Large intestine (tissue), 3 donors: ENCODE measurements around the gene SORCS2. TPM values are rescaled to one million over a fixed set of nuclear protein-coding genes. Genes with fewer than 3 reads are reported as not detected.
"Not testable (repeated sequence)": the region's sequence is repeated elsewhere in the genome, so short reads cannot be mapped to it uniquely, and the experiment has no call there.

ENCODE experiments used
- DNase-seq, 2 donors: peaks; one replicate each; pipeline versions ENCODE4 v3.0.0 to v3.0.0-alpha.2; 2013
- H3K27ac ChIP-seq: one replicate; pipeline ENCODE4 v1.5.1; 2013; ENCODE audit warnings: low read length
- H3K27me3 ChIP-seq: 2 replicates; pipeline ENCODE4 v1.6.1; 2013; ENCODE audit warnings: low read length; ENCODE audit not compliant: control insufficient read depth, insufficient read depth
- H3K36me3 ChIP-seq: 2 replicates; pipeline ENCODE4 v1.6.1; 2013; ENCODE audit warnings: low read length; ENCODE audit not compliant: control insufficient read depth, insufficient read depth
- H3K4me1 ChIP-seq: one replicate; pipeline ENCODE4 v1.6.1; 2013; ENCODE audit warnings: low read length; ENCODE audit not compliant: control insufficient read depth, insufficient read depth
- H3K4me3 ChIP-seq: one replicate; pipeline ENCODE4 v1.5.1; 2013; ENCODE audit warnings: low read length
- H3K9me3 ChIP-seq: one replicate; pipeline ENCODE4 v1.6.1; 2013; ENCODE audit warnings: mild to moderate bottlenecking, low read depth, low read length, moderate library complexity; ENCODE audit not compliant: control insufficient read depth
- WGBS: methylation state at CpG from one replicate; pipeline ENCODE4 v1.1.5; 2013; ENCODE audit warnings: low lambda C conversion rate; ENCODE audit not compliant: insufficient coverage; 5-methylcytosine and 5-hydroxymethylcytosine counted together
- polyA plus RNA-seq: library from polyadenylated mRNA; unstranded; fragments of 120-200 nt; gene quantifications from one replicate; pipeline ENCODE4 v1.2.1, GENCODE V29; 2013

SORCS2 gene
- polyA plus RNA-seq, 1 donor: 3.6 TPM

DNA sequence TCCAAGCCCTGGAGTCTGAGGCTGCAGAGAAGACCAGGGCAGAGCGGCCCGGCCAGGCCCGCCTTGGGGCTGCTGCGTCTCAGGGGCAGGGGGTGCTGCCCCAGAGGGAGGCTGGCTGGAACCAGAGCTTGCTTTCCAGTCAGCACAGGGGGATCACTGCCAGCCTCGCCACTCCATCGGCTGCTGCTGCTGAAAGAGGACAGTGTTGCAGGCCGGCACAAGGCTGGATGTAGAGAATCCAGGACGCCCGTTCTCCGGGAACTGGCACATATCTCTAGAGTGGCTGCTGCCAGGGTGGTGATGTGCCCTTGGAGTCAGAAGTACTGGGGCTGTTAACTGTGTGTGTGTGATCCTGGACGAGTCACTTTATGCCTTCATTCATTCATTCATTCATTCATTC, 31.9 kb upstream of the SORCS2 start:
- H3K27ac ChIP-seq: peak overlapping the region; percentile 84
- H3K27me3 ChIP-seq: no peaks in the 10 kb centered on the region
- H3K4me1 ChIP-seq: peaks cover 26% of the 10 kb centered on the region
- H3K4me3 ChIP-seq: no peak overlapping the region
- WGBS: no CpG with 5 or more reads among the region's 11 CpGs
- H3K9me3 ChIP-seq: no peaks in the 10 kb centered on the region
- no peak for DNase-seq
- H3K36me3 ChIP-seq: no peaks in the 10 kb centered on the region

DNA sequence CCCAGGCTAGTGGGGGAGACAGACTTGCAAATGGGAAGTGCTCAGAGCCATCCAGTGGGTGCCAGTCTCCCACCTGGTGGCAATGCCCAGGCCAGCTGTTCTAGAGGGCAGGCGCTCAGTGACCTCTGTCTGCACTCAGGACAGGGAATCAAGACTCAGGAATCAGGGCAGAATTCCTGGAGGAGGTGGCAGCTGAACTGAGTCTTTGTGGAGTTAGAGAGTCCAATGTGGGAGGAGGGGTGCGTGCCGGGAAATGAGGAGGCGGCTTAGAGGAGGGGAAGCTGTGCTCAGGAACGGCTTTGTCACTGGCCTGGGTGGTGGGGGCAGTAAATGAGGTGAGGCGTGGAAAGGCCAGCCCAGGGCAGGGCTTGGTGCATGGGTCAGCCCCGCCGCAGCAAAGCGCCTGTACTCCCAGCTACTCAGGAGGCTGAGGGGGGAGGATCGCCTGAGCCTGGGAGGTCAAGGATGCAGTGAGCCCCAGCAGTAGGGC, 31.3 kb upstream of the SORCS2 start:
- Histone ChIP-seq H3K27me3 (no peaks in the 10 kb centered on the region), H3K4me3 (no peak overlapping the region), H3K4me1 (peaks cover 25% of the 10 kb centered on the region), H3K27ac (no peak overlapping the region), H3K9me3 (no peaks in the 10 kb centered on the region), H3K36me3 (no peaks in the 10 kb centered on the region)
- WGBS: no CpG with 5 or more reads among the region's 10 CpGs
- no peak for DNase-seq

DNA sequence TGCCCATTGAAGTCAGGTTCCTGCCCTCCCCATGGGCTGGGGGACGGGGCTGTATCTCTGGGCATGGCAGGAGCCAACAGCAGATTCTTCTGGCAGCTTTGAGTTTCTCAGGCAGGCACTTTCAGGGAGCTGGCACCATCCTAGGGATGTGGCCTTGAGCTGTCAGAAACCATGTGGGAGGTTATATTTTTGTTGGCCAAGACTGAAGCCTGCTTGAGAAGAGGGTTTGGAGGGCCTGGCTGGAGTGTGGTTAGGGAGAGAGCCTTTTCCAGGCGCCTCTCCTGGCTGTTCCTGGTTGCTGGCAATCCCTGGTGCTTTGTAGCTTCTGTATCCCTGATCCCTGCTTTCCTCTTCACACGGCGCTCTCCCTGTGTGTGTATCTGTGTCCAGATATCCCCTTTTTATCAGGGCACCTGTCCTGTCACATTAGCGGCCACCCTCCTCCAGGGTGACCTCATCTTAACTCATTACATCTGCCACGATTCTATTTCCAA, 30.6 kb upstream of the SORCS2 start:
- Histone ChIP-seq H3K36me3 (no peaks in the 10 kb centered on the region), H3K27me3 (no peaks in the 10 kb centered on the region), H3K27ac (no peak overlapping the region), H3K4me1 (peaks cover 30% of the 10 kb centered on the region), H3K4me3 (no peak overlapping the region), H3K9me3 (no peaks in the 10 kb centered on the region)
- no CpG with 5 or more reads among the region's 6 CpGs for WGBS
- no peak for DNase-seq

DNA sequence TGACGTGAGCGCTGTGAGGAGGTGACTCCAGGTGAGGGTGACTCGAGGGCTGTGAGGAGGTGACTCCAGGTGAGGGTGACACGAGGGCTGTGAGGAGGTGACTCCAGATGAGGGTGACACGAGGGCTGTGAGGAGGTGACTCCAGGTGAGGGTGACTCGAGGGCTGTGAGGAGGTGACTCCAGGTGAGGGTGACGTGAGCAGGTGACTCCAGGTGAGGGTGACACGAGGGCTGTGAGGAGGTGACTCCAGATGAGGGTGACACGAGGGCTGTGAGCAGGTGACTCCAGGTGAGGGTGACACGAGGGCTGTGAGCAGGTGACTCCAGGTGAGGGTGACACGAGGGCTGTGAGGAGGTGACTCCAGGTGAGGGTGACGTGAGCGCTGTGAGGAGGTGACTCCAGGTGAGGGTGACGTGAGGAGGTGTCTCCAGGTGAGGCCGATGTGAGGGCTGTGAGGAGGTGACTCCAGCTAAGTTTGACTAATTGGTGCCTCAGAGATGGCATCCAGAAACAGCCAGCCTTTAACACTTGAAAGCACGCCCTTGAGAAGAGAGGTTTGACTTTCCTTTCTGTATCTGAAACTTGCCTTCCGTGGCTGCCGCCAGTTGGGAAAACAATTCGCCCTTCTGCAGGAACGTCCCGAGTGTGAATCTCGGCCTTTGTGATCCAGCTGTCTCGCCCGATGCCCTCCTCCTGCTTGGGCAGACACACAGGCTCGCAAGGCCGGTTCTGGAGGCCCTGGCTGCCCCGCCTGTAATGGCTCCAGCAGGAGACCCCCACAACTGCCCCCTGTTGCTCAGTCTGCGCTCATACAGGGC, 27.1 kb upstream of the SORCS2 start:
- not testable (repeated sequence) for H3K9me3 ChIP-seq, H3K4me3 ChIP-seq, H3K27ac ChIP-seq, H3K36me3 ChIP-seq, H3K27me3 ChIP-seq
- peaks cover 41% of the 10 kb centered on the region for H3K4me1 ChIP-seq
- WGBS: no CpG with 5 or more reads among the region's 28 CpGs
- peak in 1 of 2 donors; percentile 49 for DNase-seq

DNA sequence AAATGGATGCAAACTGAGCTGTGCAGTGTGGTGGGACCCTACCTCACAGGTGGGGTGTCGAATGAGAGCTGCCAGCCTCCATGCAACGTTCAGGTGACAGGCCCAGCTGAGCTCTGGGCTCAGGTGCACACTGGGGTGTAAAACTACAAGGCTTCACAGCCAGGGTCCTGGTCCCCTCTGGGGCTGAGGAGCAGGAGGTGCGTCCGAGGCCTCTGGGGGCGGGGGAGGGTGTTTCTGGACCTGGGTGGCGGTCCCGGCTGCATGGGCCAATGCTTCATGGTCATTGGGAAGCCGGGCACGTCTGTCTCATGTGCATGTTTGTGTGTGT, 26.5 kb upstream of the SORCS2 start:
- no CpG with 5 or more reads among the region's 9 CpGs for WGBS
- Histone ChIP-seq H3K27ac (peak overlapping the region; percentile 87), H3K4me1 (peaks cover 35% of the 10 kb centered on the region), H3K4me3 (no peak overlapping the region), H3K27me3 (no peaks in the 10 kb centered on the region), H3K36me3 (no peaks in the 10 kb centered on the region), H3K9me3 (no peaks in the 10 kb centered on the region)
- no peak for DNase-seq

DNA sequence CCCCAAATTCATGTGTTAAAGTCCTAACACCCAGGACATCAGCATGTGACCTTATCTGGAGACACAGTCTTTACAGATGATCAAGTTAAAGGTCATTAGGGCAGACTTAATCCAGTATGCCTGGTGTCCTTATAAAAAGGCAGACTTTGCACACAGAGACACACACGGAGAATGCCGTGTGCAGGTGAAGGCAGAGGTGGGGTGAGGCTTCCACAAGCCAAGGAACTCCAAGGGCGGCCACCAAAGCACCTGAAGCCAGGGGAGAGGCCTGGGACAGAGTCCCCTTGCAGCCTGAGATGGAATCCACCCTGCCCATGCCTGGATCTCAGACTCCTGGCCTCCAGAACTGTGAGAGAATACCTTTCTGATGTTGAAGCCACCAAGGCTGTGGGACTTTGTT, 26.1 kb upstream of the SORCS2 start:
- Histone ChIP-seq H3K27ac (peak overlapping the region; percentile 87), H3K4me3 (no peak overlapping the region), H3K36me3 (no peaks in the 10 kb centered on the region), H3K9me3 (no peaks in the 10 kb centered on the region), H3K4me1 (peaks cover 31% of the 10 kb centered on the region), H3K27me3 (no peaks in the 10 kb centered on the region)
- peak; percentile 63 to 77 for DNase-seq
- no CpG with 5 or more reads among the region's 3 CpGs for WGBS

DNA sequence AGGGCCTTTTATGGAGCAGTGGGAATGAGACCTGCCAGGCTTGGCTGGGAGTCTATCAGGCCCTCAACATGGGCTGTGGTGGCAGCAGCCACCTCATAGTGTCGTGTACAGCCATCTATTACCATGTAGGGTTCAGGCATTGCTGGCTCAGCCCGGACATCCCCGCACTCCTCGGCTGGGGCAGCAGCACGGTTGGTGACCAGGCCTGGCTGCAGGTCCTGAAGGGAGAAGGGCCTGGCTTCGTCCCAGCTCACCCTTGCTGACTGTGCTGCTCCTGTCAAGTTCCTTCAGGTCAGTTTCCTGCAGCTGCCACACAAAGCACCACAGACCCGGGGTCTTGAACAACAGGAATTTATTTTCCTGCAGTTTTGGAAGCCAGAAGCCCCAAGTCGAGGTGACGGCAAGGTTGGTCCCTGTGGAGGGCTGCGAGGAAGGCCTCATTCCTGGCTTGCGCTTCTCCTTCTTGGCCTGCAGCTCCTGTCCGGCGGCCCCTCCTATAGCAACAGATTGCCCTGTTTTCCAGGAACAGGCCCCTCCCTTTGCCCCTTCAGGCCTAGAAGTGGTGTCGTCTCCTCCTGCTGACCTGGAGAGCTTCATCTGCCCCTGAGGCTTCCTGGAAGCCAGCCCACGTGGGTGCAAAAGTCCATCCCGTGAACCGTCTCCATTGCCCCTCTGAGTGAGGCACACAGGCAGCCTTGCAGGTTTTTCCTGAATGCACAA, 25.2 kb upstream of the SORCS2 start:
- no CpG with 5 or more reads among the region's 17 CpGs for WGBS
- no peak overlapping the region for H3K4me3 ChIP-seq
- H3K27me3 ChIP-seq: no peaks in the 10 kb centered on the region
- peak; percentile 86 to 91 for DNase-seq
- no peaks in the 10 kb centered on the region for H3K9me3 ChIP-seq
- peak overlapping the region; percentile 87 for H3K27ac ChIP-seq
- H3K36me3 ChIP-seq: no peaks in the 10 kb centered on the region
- peaks cover 31% of the 10 kb centered on the region for H3K4me1 ChIP-seq

DNA sequence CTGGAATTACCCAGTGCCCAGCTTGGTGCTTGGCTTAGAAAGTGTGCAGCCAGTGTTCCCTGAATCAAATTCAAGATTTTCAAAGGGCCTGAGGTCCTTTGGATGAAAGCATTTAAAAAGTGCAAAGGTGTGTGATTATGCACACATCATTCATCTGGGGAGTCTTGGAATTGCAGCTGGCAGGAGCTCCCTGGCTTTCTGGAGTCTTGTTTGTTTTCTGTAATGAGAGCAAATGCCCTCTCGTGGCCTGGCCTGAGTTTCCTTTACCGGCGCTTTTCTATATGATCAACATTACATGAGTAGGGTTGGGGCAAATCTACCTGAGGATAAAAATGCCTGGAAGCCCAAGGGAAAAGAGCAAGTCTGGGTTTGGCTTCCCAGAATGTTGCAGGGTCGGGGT, 24.6 kb upstream of the SORCS2 start:
- no CpG with 5 or more reads among the region's 4 CpGs for WGBS

DNA sequence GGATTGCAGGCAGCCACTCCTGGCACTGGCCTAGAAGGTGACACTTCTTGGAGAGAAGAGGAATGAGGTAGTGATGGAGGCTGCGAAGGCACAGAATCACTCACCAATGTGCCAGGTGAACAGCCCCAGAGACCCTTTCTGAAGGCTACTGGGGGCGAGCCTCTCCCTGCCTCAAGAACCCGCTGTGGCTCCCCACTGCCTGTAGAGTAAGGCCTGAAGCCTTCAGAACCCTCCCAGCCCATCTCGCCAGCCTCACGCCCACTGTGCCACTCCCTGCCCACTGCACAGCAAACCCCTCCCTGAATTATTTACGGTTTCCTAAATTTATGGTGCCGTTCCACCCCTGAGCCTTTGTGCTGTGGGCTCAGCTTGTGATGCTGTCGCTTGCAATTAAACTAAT, 24.2 kb upstream of the SORCS2 start:
- Histone ChIP-seq H3K27ac (peak overlapping the region; percentile 87), H3K4me1 (peaks cover 31% of the 10 kb centered on the region), H3K36me3 (no peaks in the 10 kb centered on the region), H3K9me3 (no peaks in the 10 kb centered on the region), H3K27me3 (no peaks in the 10 kb centered on the region), H3K4me3 (no peak overlapping the region)
- no CpG with 5 or more reads among the region's 8 CpGs for WGBS
- DNase-seq: no peak

More for the DNA sequence above, 24.6 kb upstream of the SORCS2 start:
- Histone ChIP-seq H3K4me1 (peaks cover 31% of the 10 kb centered on the region), H3K27ac (peak overlapping the region; percentile 87), H3K27me3 (no peaks in the 10 kb centered on the region), H3K4me3 (no peak overlapping the region), H3K9me3 (no peaks in the 10 kb centered on the region), H3K36me3 (no peaks in the 10 kb centered on the region)
- DNase-seq: no peak

DNA sequence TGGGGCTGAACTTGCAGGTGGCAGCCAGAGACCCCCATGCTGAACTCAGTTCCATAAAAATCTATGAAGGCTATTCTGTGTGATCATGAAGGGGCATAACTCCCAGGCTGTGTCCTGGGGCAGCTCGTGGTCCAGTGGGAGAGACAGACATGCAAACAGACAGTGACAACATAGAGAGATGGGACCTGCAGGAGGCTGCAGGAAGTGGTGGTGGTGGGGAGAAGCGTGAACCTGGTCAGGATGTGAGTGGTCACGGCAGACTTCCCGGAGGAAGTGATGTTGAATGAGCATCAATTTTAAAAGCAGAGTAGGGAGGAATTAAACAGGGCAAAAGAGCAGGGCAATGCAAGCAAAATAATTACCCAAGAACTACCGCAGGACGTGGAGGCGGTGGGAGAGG, 23.2 kb upstream of the SORCS2 start:
- Histone ChIP-seq H3K4me3 (no peak overlapping the region), H3K9me3 (no peaks in the 10 kb centered on the region), H3K36me3 (no peaks in the 10 kb centered on the region), H3K27ac (no peak overlapping the region), H3K27me3 (no peaks in the 10 kb centered on the region), H3K4me1 (peaks cover 31% of the 10 kb centered on the region)
- 100% methylated on average over 1 of the region's 7 CpGs for WGBS
- no peak for DNase-seq
